Neutrophil (primary cell): Measurements from ENCODE around the gene NBL1.

Experiments used
- H3K27ac ChIP-seq: fragments of 200-600 bp; sonication (generic); 2 replicates; pipeline ENCODE4 v1.5.1; 2016; ENCODE audit warnings: mild to moderate bottlenecking, moderate library complexity
- H3K27me3 ChIP-seq: fragments of 200-600 bp; sonication (generic); 2 replicates; pipeline ENCODE4 v1.6.0; 2016; ENCODE audit warnings: mild to moderate bottlenecking
- H3K36me3 ChIP-seq: fragments of 200-600 bp; sonication (generic); 2 replicates; pipeline ENCODE4 v1.5.1; 2017
- H3K4me1 ChIP-seq, 2 experiments: fragments of 200-600 bp in 1 of 2; sonication (generic) in 1 of 2; 1 replicate in 1 of 2; 2 replicates in 1 of 2; pipeline versions ENCODE4 v1.5.1 to v1.6.1; 2013 to 2016; ENCODE audit warnings: low read depth in 1 of 2, low read length in 1 of 2, mild to moderate bottlenecking in 1 of 2, moderate library complexity in 1 of 2; ENCODE audit not compliant: control insufficient read depth in 1 of 2, insufficient read depth in 1 of 2
- H3K4me3 ChIP-seq, 2 experiments: fragments of 200-600 bp in 1 of 2; sonication (generic) in 1 of 2; 1 replicate in 1 of 2; 2 replicates in 1 of 2; pipeline ENCODE4 v1.5.1; 2013 to 2016; ENCODE audit warnings: low read depth in 1 of 2, low read length in 1 of 2, mild to moderate bottlenecking in 1 of 2, moderate library complexity in 1 of 2
- H3K9me3 ChIP-seq: fragments of 200-600 bp; sonication (generic); 2 replicates; pipeline ENCODE4 v1.5.1; 2016
- TF ChIP-seq, protein P1 (sequence below): fragments of 200-600 bp; sonication (generic); IDR thresholded peaks from 2 replicates; pipeline ENCODE4 v1.5.1; 2016; ENCODE audit warnings: antibody characterized with exemption

Gene NBL1

DNA sequence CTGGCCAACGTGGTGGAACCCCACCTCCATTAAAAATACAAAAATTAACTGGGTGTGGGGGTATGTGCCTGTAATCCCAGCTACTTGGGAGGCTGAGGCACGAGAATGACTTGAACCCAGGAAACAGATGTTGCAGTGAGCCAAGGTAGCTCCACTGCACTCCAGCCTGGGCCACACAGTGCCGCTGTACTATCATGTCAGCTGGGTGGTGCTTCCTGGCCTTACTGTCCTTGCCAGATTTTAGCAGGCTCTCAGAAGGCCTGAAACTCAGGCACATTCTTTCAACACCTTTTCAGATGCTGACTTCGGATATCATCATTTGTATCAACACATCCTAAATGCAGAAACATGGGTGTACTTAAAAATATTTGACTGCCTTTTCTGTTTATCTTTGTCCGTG lies 31.6 kb upstream of the NBL1 start:
- Histone ChIP-seq H3K27ac (no peak overlapping the region), H3K9me3 (no peaks in the 10 kb centered on the region)

DNA sequence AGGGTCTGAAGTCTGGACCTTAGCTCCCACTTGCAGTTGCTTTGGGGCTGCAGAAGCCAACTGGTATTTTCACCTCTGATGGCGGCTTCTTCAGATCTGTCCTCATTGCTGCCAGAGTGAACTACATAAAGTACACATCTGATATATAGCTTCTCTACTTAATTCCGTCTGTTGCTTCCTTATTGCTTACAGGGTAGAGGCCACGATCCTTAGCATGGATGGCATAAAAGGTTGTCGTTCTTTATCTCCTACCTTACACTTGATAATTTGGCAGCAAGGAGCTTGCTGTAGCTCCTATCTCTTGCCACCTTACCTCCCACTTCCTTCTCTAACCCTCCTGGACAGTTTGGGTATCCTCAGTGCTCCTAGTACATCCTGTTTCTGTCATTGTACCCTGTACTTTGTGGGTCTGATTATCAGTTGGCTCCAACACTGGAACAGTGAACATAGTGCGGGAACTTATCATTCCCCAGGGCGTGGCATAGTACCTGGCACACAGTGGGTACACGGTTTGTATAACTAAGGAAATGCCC lies 30.9 kb upstream of the NBL1 start:
- H3K4me3 ChIP-seq = no peak overlapping the region
- no peak overlapping the region for H3K27ac ChIP-seq
- H3K27me3 ChIP-seq = no peaks in the 10 kb centered on the region
- peaks cover 24% of the 10 kb centered on the region for H3K36me3 ChIP-seq
- H3K9me3 ChIP-seq = no peaks in the 10 kb centered on the region
- TF ChIP-seq, protein P1, sequence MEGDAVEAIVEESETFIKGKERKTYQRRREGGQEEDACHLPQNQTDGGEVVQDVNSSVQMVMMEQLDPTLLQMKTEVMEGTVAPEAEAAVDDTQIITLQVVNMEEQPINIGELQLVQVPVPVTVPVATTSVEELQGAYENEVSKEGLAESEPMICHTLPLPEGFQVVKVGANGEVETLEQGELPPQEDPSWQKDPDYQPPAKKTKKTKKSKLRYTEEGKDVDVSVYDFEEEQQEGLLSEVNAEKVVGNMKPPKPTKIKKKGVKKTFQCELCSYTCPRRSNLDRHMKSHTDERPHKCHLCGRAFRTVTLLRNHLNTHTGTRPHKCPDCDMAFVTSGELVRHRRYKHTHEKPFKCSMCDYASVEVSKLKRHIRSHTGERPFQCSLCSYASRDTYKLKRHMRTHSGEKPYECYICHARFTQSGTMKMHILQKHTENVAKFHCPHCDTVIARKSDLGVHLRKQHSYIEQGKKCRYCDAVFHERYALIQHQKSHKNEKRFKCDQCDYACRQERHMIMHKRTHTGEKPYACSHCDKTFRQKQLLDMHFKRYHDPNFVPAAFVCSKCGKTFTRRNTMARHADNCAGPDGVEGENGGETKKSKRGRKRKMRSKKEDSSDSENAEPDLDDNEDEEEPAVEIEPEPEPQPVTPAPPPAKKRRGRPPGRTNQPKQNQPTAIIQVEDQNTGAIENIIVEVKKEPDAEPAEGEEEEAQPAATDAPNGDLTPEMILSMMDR = no peak
- no peaks in the 10 kb centered on the region for H3K4me1 ChIP-seq

More for the DNA sequence above, 31.6 kb upstream of the NBL1 start:
- H3K4me1 ChIP-seq = no peaks in the 10 kb centered on the region
- no peaks in the 10 kb centered on the region for H3K27me3 ChIP-seq
- no peak overlapping the region for H3K4me3 ChIP-seq
- TF ChIP-seq, protein P1 = no peak
- peaks cover 22% of the 10 kb centered on the region for H3K36me3 ChIP-seq

DNA sequence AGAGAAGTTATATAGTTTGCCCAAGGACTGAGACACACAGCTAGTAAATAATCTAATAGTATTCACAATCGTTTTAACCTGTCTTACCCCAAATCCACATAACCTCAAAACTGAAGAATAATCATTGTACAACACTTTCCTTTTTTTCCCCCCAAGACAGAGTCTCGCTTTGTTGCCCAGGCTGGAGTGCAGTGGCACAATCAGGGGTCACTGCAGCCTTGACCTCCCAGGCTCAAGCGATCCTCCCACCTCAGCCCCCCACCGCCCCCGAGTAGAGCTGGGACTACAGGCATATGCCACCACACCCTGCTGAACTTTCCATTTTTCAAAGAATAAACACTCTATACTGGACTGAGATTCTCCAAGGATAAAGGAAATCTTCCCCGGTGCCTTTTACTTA lies 28.7 kb upstream of the NBL1 start:
- H3K9me3 ChIP-seq = no peaks in the 10 kb centered on the region
- H3K4me3 ChIP-seq = no peak overlapping the region
- no peaks in the 10 kb centered on the region for H3K4me1 ChIP-seq
- H3K36me3 ChIP-seq = peaks cover 24% of the 10 kb centered on the region
- H3K27me3 ChIP-seq = no peaks in the 10 kb centered on the region
- TF ChIP-seq, protein P1 = no peak
- H3K27ac ChIP-seq = no peak overlapping the region

DNA sequence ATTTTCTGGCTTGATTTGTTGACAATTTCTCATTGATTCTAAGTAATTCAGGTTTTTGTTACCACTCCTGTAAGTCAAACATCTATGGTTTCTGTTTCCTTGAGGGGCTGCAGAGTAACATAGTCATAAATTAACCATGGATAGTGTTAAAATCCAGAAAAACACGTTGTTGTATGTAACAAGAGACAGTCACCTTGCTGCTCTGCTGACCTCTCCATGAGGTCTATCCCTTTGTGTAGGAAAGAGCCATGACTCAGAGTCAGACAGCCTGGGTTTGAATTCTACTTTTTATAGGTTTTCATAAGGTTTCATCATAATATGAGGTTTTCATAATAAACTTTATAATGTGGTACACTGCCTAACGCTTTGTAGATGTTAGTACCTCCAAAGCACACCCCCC lies 27.6 kb upstream of the NBL1 start:
- Histone ChIP-seq H3K36me3 (peaks cover 24% of the 10 kb centered on the region), H3K4me3 (no peak overlapping the region), H3K27ac (no peak overlapping the region), H3K27me3 (no peaks in the 10 kb centered on the region), H3K4me1 (no peaks in the 10 kb centered on the region), H3K9me3 (no peaks in the 10 kb centered on the region)
- TF ChIP-seq, protein P1 = no peak

DNA sequence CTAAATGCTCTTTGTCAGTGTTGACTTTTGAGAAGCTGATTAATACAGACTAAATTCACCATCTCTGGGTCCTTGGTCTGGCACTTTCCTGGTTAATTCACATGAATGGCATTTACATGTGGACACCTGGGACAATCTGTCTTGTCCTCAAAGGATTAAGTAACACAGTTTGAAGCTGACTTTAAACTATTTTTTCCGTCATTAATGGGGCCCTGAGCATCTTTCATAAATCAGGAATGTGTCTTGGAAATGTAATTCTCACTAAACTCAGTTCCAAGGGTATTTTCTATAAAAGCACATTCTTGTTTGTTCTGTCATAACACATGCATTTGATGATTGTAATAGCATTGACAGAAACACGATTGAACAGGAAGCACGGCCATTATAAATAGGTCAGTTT lies 26.7 kb upstream of the NBL1 start:
- Histone ChIP-seq H3K36me3 (peaks cover 24% of the 10 kb centered on the region), H3K27ac (no peak overlapping the region), H3K9me3 (no peaks in the 10 kb centered on the region), H3K27me3 (no peaks in the 10 kb centered on the region), H3K4me3 (no peak overlapping the region), H3K4me1 (no peaks in the 10 kb centered on the region)
- TF ChIP-seq, protein P1 = no peak

GRCh38 chr1:19618428-19618827 lies 25.7 kb upstream of the NBL1 start:
- Histone ChIP-seq H3K27me3 (no peaks in the 10 kb centered on the region), H3K4me1 (no peaks in the 10 kb centered on the region), H3K27ac (no peak overlapping the region), H3K9me3 (no peaks in the 10 kb centered on the region), H3K36me3 (peaks cover 28% of the 10 kb centered on the region), H3K4me3 (no peak overlapping the region)
- TF ChIP-seq, protein P1 = no peak
